H1 (cell line): ENCODE measurements around the gene MYO18A. TPM values are rescaled to one million over a fixed set of nuclear protein-coding genes. Genes with fewer than 3 reads are reported as not detected.

ENCODE experiments used
- CTCF ChIA-PET: fragments of 300-600 bp; sonication (Branson Sonifier 250); formaldehyde crosslinking; loops from one replicate; lab custom pipeline; 2021; ENCODE audit not compliant: partially characterized antibody; lab: Charles Lee
- POLR2A ChIA-PET: fragments of 300-600 bp; sonication (Branson Sonifier 250); formaldehyde crosslinking; loops from one replicate; lab custom pipeline; 2021; ENCODE audit warnings: inconsistent platforms; ENCODE audit not compliant: partially characterized antibody; lab: Charles Lee
- DNase-seq, 2 experiments: peaks; one replicate each; pipeline versions ENCODE4 v3.0.0 to v3.0.0-alpha.2; 2010 to 2022; ENCODE audit warnings: low spot score in 2 of 2, low read depth in 1 of 2, mixed read lengths in 1 of 2
- FAIRE-seq: peaks from 2 replicates; lab custom pipeline; 2011; peaks lifted over from hg19 to GRCh38; lab: Jason Lieb, UNC
- H2AFZ ChIP-seq: 2 replicates; pipeline ENCODE4 v1.8.1; 2012; ENCODE audit warnings: low read length, inconsistent platforms
- H2AK5ac ChIP-seq: 2 replicates; pipeline ENCODE4 v1.6.1; 2013; ENCODE audit warnings: low read depth, low read length
- H2BK120ac ChIP-seq: replicated peaks from 2 replicates; pipeline ENCODE3; 2013; ENCODE audit warnings: low read depth, low read length, inconsistent platforms
- H2BK12ac ChIP-seq: 2 replicates; pipeline ENCODE4 v1.6.1; 2013; ENCODE audit warnings: low read depth, low read length
- H2BK15ac ChIP-seq: 2 replicates; pipeline ENCODE4 v1.6.1; 2013; ENCODE audit warnings: low read length
- H2BK20ac ChIP-seq: 2 replicates; pipeline ENCODE4 v1.6.1; 2013; ENCODE audit warnings: low read length
- H2BK5ac ChIP-seq: 2 replicates; pipeline ENCODE4 v1.6.1; 2013; ENCODE audit warnings: low read depth, low read length
- H3K14ac ChIP-seq: 2 replicates; pipeline ENCODE4 v1.6.1; 2013; ENCODE audit warnings: inconsistent platforms; ENCODE audit not compliant: insufficient read length
- H3K18ac ChIP-seq: 2 replicates; pipeline ENCODE4 v1.6.1; 2013; ENCODE audit warnings: low read length; ENCODE audit errors: extremely low read depth
- H3K23ac ChIP-seq: 2 replicates; pipeline ENCODE4 v1.6.1; 2013; ENCODE audit warnings: inconsistent platforms; ENCODE audit not compliant: insufficient read length
- H3K23me2 ChIP-seq: 2 replicates; pipeline ENCODE4 v1.6.1; 2013; ENCODE audit warnings: low read depth, low read length
- H3K27ac ChIP-seq: 2 replicates; pipeline ENCODE4 v1.6.1; 2011; ENCODE audit warnings: low read depth, low read length, inconsistent platforms
- H3K27me3 ChIP-seq, 4 experiments: replicated peaks in 1 of 4; 1 replicate in 1 of 4; 2 replicates in 3 of 4; pipeline versions ENCODE4 v1.6.1 to v1.8.1; 2011 to 2013; ENCODE audit warnings: low read length in 3 of 4, mild to moderate bottlenecking in 3 of 4, inconsistent platforms in 2 of 4, mixed read lengths in 2 of 4, moderate library complexity in 1 of 4; ENCODE audit not compliant: control insufficient read depth in 3 of 4, insufficient read depth in 3 of 4; ENCODE audit errors: extremely low read depth in 1 of 4
- H3K36me3 ChIP-seq, 4 experiments: 2 replicates each; pipeline versions ENCODE4 v1.6.1 to v1.8.1; 2011 to 2013; ENCODE audit warnings: mild to moderate bottlenecking in 4 of 4, low read length in 3 of 4, moderate library complexity in 2 of 4, control low read depth in 1 of 4, inconsistent platforms in 1 of 4; ENCODE audit not compliant: insufficient read depth in 4 of 4, control insufficient read depth in 2 of 4
- H3K4ac ChIP-seq: replicated peaks from 2 replicates; pipeline ENCODE3; 2013; ENCODE audit warnings: low read length, low read depth, mixed read lengths, inconsistent platforms; ENCODE audit not compliant: insufficient read length
- H3K4me1 ChIP-seq, 4 experiments: replicated peaks in 1 of 4; 1 replicate in 1 of 4; 2 replicates in 3 of 4; pipeline versions ENCODE4 v1.6.1 to v1.8.1; 2011 to 2013; ENCODE audit warnings: low read length in 3 of 4, inconsistent platforms in 2 of 4, mixed read lengths in 1 of 4; ENCODE audit not compliant: insufficient read depth in 4 of 4, control insufficient read depth in 3 of 4
- H3K4me2 ChIP-seq, 2 experiments: 2 replicates each; pipeline versions ENCODE4 v1.6.1 to v1.8.1; 2011 to 2013; ENCODE audit warnings: low read depth in 2 of 2, low read length in 2 of 2, control low read depth in 1 of 2, inconsistent platforms in 1 of 2, mild to moderate bottlenecking in 1 of 2; ENCODE audit not compliant: insufficient read depth in 1 of 2
- H3K4me3 ChIP-seq, 4 experiments: fragments of 200-600, 300-600 bp in 1 of 4; sonication (generic), shearing (Covaris generic), sonication (Bioruptor Twin) in 1 of 4; 2 replicates each; pipeline versions ENCODE4 v1.5.1 to v1.8.1; 2011 to 2016; ENCODE audit warnings: low read length in 4 of 4, low read depth in 3 of 4, control low read depth in 2 of 4, inconsistent platforms in 2 of 4, mild to moderate bottlenecking in 2 of 4, mixed read lengths in 1 of 4, moderate library complexity in 1 of 4; ENCODE audit not compliant: insufficient read depth in 2 of 4; ENCODE audit errors: extremely low read depth in 1 of 4
- H3K56ac ChIP-seq: replicated peaks from 2 replicates; pipeline ENCODE3; 2013; ENCODE audit warnings: low read depth, mild to moderate bottlenecking, mixed read lengths, low read length, inconsistent platforms; ENCODE audit not compliant: insufficient read length
- H3K79me1 ChIP-seq: 2 replicates; pipeline ENCODE4 v1.6.1; 2013; ENCODE audit warnings: low read depth, low read length, control low read depth
- H3K79me2 ChIP-seq, 2 experiments: 2 replicates each; pipeline versions ENCODE4 v1.6.1 to v1.8.1; 2012 to 2013; ENCODE audit warnings: low read length in 2 of 2, mild to moderate bottlenecking in 2 of 2, inconsistent platforms in 1 of 2; ENCODE audit not compliant: insufficient read depth in 2 of 2, control insufficient read depth in 1 of 2
- H3K9ac ChIP-seq, 4 experiments: replicated peaks in 1 of 4; 1 replicate in 1 of 4; 2 replicates in 3 of 4; pipeline versions ENCODE4 v1.6.1 to v1.8.1; 2011 to 2013; ENCODE audit warnings: low read depth in 3 of 4, low read length in 3 of 4, control low read depth in 2 of 4, mild to moderate bottlenecking in 2 of 4, moderate library complexity in 2 of 4, inconsistent platforms in 1 of 4; ENCODE audit errors: extremely low read depth in 1 of 4
- H3K9me3 ChIP-seq, 2 experiments: 2 replicates each; pipeline versions ENCODE4 v1.6.1 to v1.8.1; 2012 to 2013; ENCODE audit warnings: mild to moderate bottlenecking in 2 of 2, moderate library complexity in 2 of 2, control low read depth in 1 of 2, inconsistent platforms in 1 of 2, low read depth in 1 of 2, low read length in 1 of 2, mixed read lengths in 1 of 2; ENCODE audit not compliant: insufficient read depth in 2 of 2
- H4K20me1 ChIP-seq, 2 experiments: replicated peaks in 1 of 2; 2 replicates each; pipeline versions ENCODE3 to v1.8.1; 2011 to 2013; ENCODE audit warnings: inconsistent platforms in 2 of 2, low read length in 2 of 2, mild to moderate bottlenecking in 1 of 2; ENCODE audit not compliant: insufficient read depth in 2 of 2, control insufficient read depth in 1 of 2
- H4K5ac ChIP-seq: 2 replicates; pipeline ENCODE4 v1.6.1; 2013; ENCODE audit warnings: low read length, low read depth, mixed read lengths, inconsistent platforms; ENCODE audit not compliant: insufficient read length
- H4K8ac ChIP-seq: 2 replicates; pipeline ENCODE4 v1.8.0; 2013; ENCODE audit warnings: mild to moderate bottlenecking, moderate library complexity, low read length, inconsistent platforms; ENCODE audit not compliant: insufficient read depth; ENCODE audit errors: extremely low read depth
- H4K91ac ChIP-seq: replicated peaks from 2 replicates; pipeline ENCODE3; 2013; ENCODE audit warnings: low read length, mixed read lengths, inconsistent platforms; ENCODE audit not compliant: insufficient read length
- EP300 ChIP-seq, 2 experiments: IDR thresholded peaks; 1 replicate in 1 of 2; 2 replicates in 1 of 2; pipeline ENCODE4 v1.6.1; 2011 to 2012; ENCODE audit warnings: low read depth in 2 of 2, low read length in 2 of 2, mild to moderate bottlenecking in 2 of 2, borderline replicate concordance in 1 of 2, inconsistent platforms in 1 of 2, moderate library complexity in 1 of 2
- EZH2 ChIP-seq: fragments of 200-600 bp; sonication (generic); IDR thresholded peaks from 2 replicates; pipeline ENCODE4 v1.7.1; 2012; ENCODE audit warnings: low read depth, mild to moderate bottlenecking, moderate library complexity, low read length, inconsistent platforms; ENCODE audit not compliant: severe bottlenecking
- NRF1 ChIP-seq: IDR thresholded peaks from 2 replicates; pipeline ENCODE4 v1.6.1; 2011; ENCODE audit warnings: mild to moderate bottlenecking, low read depth, low read length, improper control_type of control experiment
- RBBP5 ChIP-seq: IDR thresholded peaks from 2 replicates; pipeline ENCODE4 v1.7.1; 2012; ENCODE audit warnings: low read depth, mild to moderate bottlenecking, inconsistent platforms, low read length, moderate library complexity, borderline replicate concordance
- RFX5 ChIP-seq: IDR thresholded peaks from 2 replicates; pipeline ENCODE4 v1.6.1; 2011; ENCODE audit warnings: low read depth, low read length, improper control_type of control experiment, borderline replicate concordance
- RNF2 ChIP-seq: fragments of 200-900, 300-1000 bp; sonication (generic); IDR thresholded peaks from 2 replicates; pipeline ENCODE4 v1.7.1; 2016; ENCODE audit warnings: borderline replicate concordance, low read depth, mild to moderate bottlenecking, antibody characterized with exemption, low read length; ENCODE audit not compliant: poor library complexity, severe bottlenecking; ENCODE audit errors: missing control alignments
- SAP30 ChIP-seq: fragments of 300-600 bp; sonication (generic); IDR thresholded peaks from 2 replicates; pipeline ENCODE4 v1.7.1; 2012; ENCODE audit warnings: low read length, moderate library complexity, mild to moderate bottlenecking, inconsistent platforms; ENCODE audit not compliant: insufficient read depth, insufficient replicate concordance
- SUZ12 ChIP-seq: fragments of 200-600 bp; sonication (generic); IDR thresholded peaks from 2 replicates; pipeline ENCODE4 v1.6.1; 2012; ENCODE audit warnings: mild to moderate bottlenecking, inconsistent platforms, low read length, moderate library complexity, mixed read lengths
- TAF7 ChIP-seq: optimal IDR thresholded peaks from 2 replicates; pipeline ENCODE3; 2011; ENCODE audit warnings: low read depth, mild to moderate bottlenecking, inconsistent platforms, low read length, moderate library complexity, borderline replicate concordance
- TEAD4 ChIP-seq: IDR thresholded peaks from 2 replicates; pipeline ENCODE4 v1.6.1; 2012; ENCODE audit warnings: low read depth, low read length, inconsistent platforms, mixed read lengths
- ZNF274 ChIP-seq: IDR thresholded peaks from 2 replicates; pipeline ENCODE4 v1.7.0; 2012; ENCODE audit warnings: low read length, borderline replicate concordance; ENCODE audit errors: extremely low read depth
- whole genome bisulfite sequencing, 2 experiments: shearing (Covaris generic) in 1 of 2; methylation state at CpG; one replicate each; pipeline versions ENCODE4 v1.1.6 to v1.1.7; 2013 to 2015; ENCODE audit warnings: low lambda C conversion rate in 2 of 2, mixed read lengths in 2 of 2, inconsistent platforms in 1 of 2, low coverage in 1 of 2, missing lambda C conversion rate in 1 of 2; ENCODE audit not compliant: insufficient replicate concordance in 2 of 2, insufficient coverage in 1 of 2, insufficient read length in 1 of 2; ENCODE audit errors: extremely low coverage in 1 of 2, missing lambda C conversion rate in 1 of 2; 5-methylcytosine and 5-hydroxymethylcytosine counted together
- polyA plus RNA-seq, 7 experiments: library from polyadenylated mRNA; depleted of rRNA in 3 of 7; stranded (reverse) in 5 of 7; unstranded in 2 of 7; fragments of >200 nt in 5 of 7; fragments of 200-250 nt in 2 of 7; gene quantifications; 1 replicate in 5 of 7; 2 replicates in 1 of 7; 4 replicates in 1 of 7; pipeline versions ENCODE4 v1.2.1 to v1.2.3, GENCODE V29; 2011 to 2013; ENCODE audit warnings: missing spikeins in 2 of 7, mixed read lengths in 2 of 7
- total RNA-seq: library from RNA; stranded (reverse); fragmentation: NEBNext Ultra II Directional; extraction: Animal tissue kit (Norgen Biotek cat#: 25700); gene quantifications from 2 replicates; pipeline ENCODE4 v1.2.1, GENCODE V29; 2021

Gene MYO18A
- total and polyA plus RNA-seq, 2 of the 8 experiments (the other 6 are each of a cell fraction or from before 2014, with no cell fraction given) = 7.6 to 43.8 TPM

- Histone ChIP-seq H2BK15ac (0 out of 2 replicates have a peak overlapping the region, but pooled peaks have one; percentile 7), H2AK5ac (no peak overlapping the region), H2AFZ (no peak overlapping the region), H3K79me2 (no peaks in the 10 kb centered on the region), H2BK120ac (no peak overlapping the region), H3K4me3 (no peak overlapping the region), H3K4me2 (no peak overlapping the region), H2BK20ac (no peak overlapping the region), H3K79me1 (no peaks in the 10 kb centered on the region), H2BK12ac (no peak overlapping the region), H2BK5ac (no peak overlapping the region), H3K4ac (no peak overlapping the region), H3K36me3 (no peaks in the 10 kb centered on the region), H4K91ac (no peak overlapping the region), H3K23me2 (no peaks in the 10 kb centered on the region), H3K14ac (no peak overlapping the region), H4K20me1 (no peaks in the 10 kb centered on the region), H3K9ac (no peak overlapping the region), H4K8ac (no peak overlapping the region), H3K56ac (no peak overlapping the region), H3K23ac (no peak overlapping the region), H3K27ac (no peak overlapping the region), H3K18ac (no peak overlapping the region), H3K27me3 (peaks cover 0 to 3% (median 0%) of the 10 kb centered on the region in 4 experiments; a peak in 3 of 7 replicates), H4K5ac (no peak overlapping the region), H3K4me1 (peaks cover 16 to 30% (median 24%) of the 10 kb centered on the region in 4 experiments), H3K9me3 (no peaks in the 10 kb centered on the region)
- ChIA-PET POLR2A (interaction anchor here (4.7 kb wide), 1 partner anchor 11 kb away, joined by 47 read pairs; no protein-coding TSS in a partner anchor), CTCF (interaction anchor here (0.9 to 9.0 kb wide), 3 partner anchors 19 to 93 kb away, joined by 3 to 105 read pairs (median 9); no protein-coding TSS in a partner anchor)
- 96% methylated on average over 7 of the region's 7 CpGs; no CpG with 5 or more reads in 1 of the 2 experiments for WGBS, 2 experiments
- no peak for FAIRE-seq
- TF ChIP-seq SUZ12 (no peak), RBBP5 (no peak), EP300 (IDR thresholded peaks at IDR 0.05; ENCODE audit: borderline replicate concordance in 1 of 2, low read depth in 2 of 2, low read length in 2 of 2) (no peak), TAF7 (no peak), RFX5 (no peak), TEAD4 (no peak), NRF1 (no peak), SAP30 (no peak), ZNF274 (no peak), RNF2 (no peak), EZH2 (no peak)
- no peak for DNase-seq
Observed at GRCh38 chr17:29022074-29022473, 158.1 kb downstream of the MYO18A start.
